ENCODE data around the gene MAML3. TPM values are rescaled to one million over a fixed set of nuclear protein-coding genes. Genes with fewer than 3 reads are reported as not detected.

The MAML3 gene
- total RNA-seq, 1 experiment from 2014 or later = 20.8 TPM

DNA sequence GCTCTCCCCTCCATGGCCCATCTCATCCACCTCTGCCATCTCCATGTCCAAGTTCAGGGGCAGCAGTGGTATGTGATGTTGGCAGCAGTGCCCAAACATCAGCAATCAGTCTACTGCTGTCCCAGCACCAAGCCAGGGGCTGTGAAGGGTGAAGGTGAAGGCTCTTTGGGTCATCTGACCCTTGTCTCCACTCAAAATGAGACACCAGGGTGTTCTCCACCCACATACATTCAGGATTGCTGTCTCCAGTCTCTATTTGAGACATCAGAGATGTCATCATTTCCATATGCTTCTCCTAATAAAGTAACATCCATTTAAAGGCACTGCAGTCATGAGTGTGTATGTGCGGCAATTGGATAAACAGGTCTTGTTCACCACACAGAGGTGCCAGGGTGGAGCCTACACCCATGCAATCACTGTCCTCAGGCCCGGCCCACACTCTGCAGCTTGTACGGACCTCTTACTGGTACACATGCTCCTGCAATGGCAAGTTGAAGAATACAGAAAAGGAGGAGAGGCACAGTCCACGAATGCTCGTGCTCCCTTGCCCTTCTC lies 22.2 kb downstream of the MAML3 start:
- H3K9ac ChIP-seq (ENCODE audit: low read length) = no peak overlapping the region
- no peak overlapping the region for H3K4me2 ChIP-seq (ENCODE audit: low read depth, low read length, poor library complexity, severe bottlenecking)
- peaks cover 48% of the 10 kb centered on the region for H3K4me1 ChIP-seq (ENCODE audit: low read length)
- H2AFZ ChIP-seq (ENCODE audit: low read length) = no peak overlapping the region
- DNase-seq = no peak
- peaks cover 97% of the 10 kb centered on the region for H3K79me2 ChIP-seq (ENCODE audit: low read length)
- H3K4me3 ChIP-seq (ENCODE audit: low read length) = no peak overlapping the region
- H3K9me3 ChIP-seq (ENCODE audit: low read length) = no peaks in the 10 kb centered on the region
- H3K27ac ChIP-seq (ENCODE audit: low read length) = no peak overlapping the region
- H4K20me1 ChIP-seq (ENCODE audit: insufficient read depth, low read depth, low read length) = peaks cover 27% of the 10 kb centered on the region; the same call in 1 of the 2 replicates
- H3K9me2 ChIP-seq (replicated peaks; ENCODE audit: insufficient read depth, low read length) = no peaks in the 10 kb centered on the region
- H3K27me3 ChIP-seq (ENCODE audit: low read length) = no peaks in the 10 kb centered on the region
- no peaks in the 10 kb centered on the region for H3K36me3 ChIP-seq (ENCODE audit: insufficient read depth, low read length)

DNA sequence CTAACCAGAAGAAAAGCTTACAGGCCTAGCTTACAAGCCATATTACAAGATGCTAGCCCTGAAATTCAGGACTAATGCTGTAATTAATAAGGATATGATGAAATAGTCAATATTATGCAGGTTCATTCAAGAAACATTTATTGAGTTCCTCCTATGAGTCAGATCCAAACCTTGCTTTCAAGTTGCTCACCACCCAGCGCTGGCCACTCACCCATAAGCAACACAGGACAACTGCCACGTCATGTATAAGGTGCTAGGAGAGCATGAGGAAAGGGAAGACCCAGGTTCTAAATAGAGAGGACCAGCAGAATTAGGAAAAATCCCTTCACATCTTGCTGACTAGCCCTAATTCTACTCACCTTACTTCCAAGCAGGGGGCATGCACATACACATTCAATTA lies 23.3 kb downstream of the MAML3 start:
- Histone ChIP-seq H2AFZ (ENCODE audit: low read length) (no peak overlapping the region), H3K9me2 (replicated peaks; ENCODE audit: insufficient read depth, low read length) (no peaks in the 10 kb centered on the region), H3K79me2 (ENCODE audit: low read length) (peaks cover 94% of the 10 kb centered on the region), H3K27me3 (ENCODE audit: low read length) (no peaks in the 10 kb centered on the region), H3K27ac (ENCODE audit: low read length) (no peak overlapping the region; the same call in 1 of the 2 replicates), H3K9ac (ENCODE audit: low read length) (no peak overlapping the region), H3K4me2 (ENCODE audit: low read depth, low read length, poor library complexity, severe bottlenecking) (no peak overlapping the region), H4K20me1 (ENCODE audit: insufficient read depth, low read depth, low read length) (peaks cover 25% of the 10 kb centered on the region; the same call in 1 of the 2 replicates), H3K4me1 (ENCODE audit: low read length) (peaks cover 45% of the 10 kb centered on the region), H3K4me3 (ENCODE audit: low read length) (no peak overlapping the region), H3K36me3 (ENCODE audit: insufficient read depth, low read length) (no peaks in the 10 kb centered on the region), H3K9me3 (ENCODE audit: low read length) (no peaks in the 10 kb centered on the region)
- DNase-seq = no peak

DNA sequence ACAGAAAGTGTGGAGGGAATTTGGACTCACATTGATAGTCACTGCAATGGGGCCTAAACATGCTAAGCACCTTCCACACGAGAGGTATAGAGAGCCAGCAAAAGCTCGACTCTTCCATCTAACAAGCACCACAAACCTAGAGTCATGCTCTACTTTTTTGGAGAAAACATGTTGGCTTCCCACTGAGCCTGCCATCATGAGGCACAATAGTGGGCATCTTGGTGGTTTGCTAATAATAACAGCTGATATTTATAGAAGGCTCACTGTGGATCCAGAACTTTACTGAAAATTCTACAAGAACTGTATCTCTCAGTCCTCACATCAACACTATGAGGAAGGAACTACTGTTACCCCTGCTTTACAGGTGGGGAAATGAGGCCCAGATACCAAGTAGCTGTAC lies 26.6 kb downstream of the MAML3 start:
- Histone ChIP-seq H2AFZ (ENCODE audit: low read length) (no peak overlapping the region), H3K27ac (ENCODE audit: low read length) (peak overlapping the region; percentile 22; the same call in 1 of the 2 replicates), H3K4me2 (ENCODE audit: low read depth, low read length, poor library complexity, severe bottlenecking) (no peak overlapping the region), H3K4me3 (ENCODE audit: low read length) (no peak overlapping the region), H4K20me1 (ENCODE audit: insufficient read depth, low read depth, low read length) (peaks cover 21% of the 10 kb centered on the region), H3K9ac (ENCODE audit: low read length) (no peak overlapping the region), H3K9me3 (ENCODE audit: low read length) (no peaks in the 10 kb centered on the region), H3K79me2 (ENCODE audit: low read length) (peaks cover 90% of the 10 kb centered on the region), H3K4me1 (ENCODE audit: low read length) (peaks cover 37% of the 10 kb centered on the region), H3K27me3 (ENCODE audit: low read length) (no peaks in the 10 kb centered on the region), H3K9me2 (replicated peaks; ENCODE audit: insufficient read depth, low read length) (no peaks in the 10 kb centered on the region), H3K36me3 (ENCODE audit: insufficient read depth, low read length) (no peaks in the 10 kb centered on the region)
- no peak for DNase-seq

DNA sequence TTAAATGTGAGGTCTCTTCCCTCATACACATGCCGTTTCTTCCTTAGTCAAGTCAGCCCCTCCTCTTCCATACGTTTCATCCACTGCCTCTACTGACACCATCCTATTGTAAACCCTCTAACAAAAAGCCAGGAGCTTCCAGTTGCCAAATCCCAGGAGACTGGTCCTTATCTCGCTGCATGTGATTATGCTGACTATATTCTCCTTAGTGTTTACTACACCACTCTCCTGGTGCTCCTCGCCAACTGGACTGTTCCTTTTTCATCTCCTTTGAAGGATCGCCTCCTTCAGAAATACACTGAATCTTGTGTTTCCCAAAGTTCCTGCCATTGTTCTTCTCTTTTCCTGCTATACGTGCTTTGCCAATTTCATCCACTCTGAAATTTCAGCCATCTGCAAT lies 27.7 kb downstream of the MAML3 start:
- peaks cover 43% of the 10 kb centered on the region for H3K4me1 ChIP-seq (ENCODE audit: low read length)
- DNase-seq = no peak
- H3K9ac ChIP-seq (ENCODE audit: low read length) = no peak overlapping the region
- no peaks in the 10 kb centered on the region for H3K9me3 ChIP-seq (ENCODE audit: low read length)
- no peak overlapping the region for H3K4me2 ChIP-seq (ENCODE audit: low read depth, low read length, poor library complexity, severe bottlenecking)
- no peaks in the 10 kb centered on the region for H3K9me2 ChIP-seq (replicated peaks; ENCODE audit: insufficient read depth, low read length)
- no peak overlapping the region for H3K4me3 ChIP-seq (ENCODE audit: low read length)
- peaks cover 21% of the 10 kb centered on the region for H4K20me1 ChIP-seq (ENCODE audit: insufficient read depth, low read depth, low read length)
- no peak overlapping the region for H3K27ac ChIP-seq (ENCODE audit: low read length)
- no peak overlapping the region for H2AFZ ChIP-seq (ENCODE audit: low read length)
- no peaks in the 10 kb centered on the region for H3K36me3 ChIP-seq (ENCODE audit: insufficient read depth, low read length)
- peaks cover 88% of the 10 kb centered on the region for H3K79me2 ChIP-seq (ENCODE audit: low read length)
- H3K27me3 ChIP-seq (ENCODE audit: low read length) = no peaks in the 10 kb centered on the region

DNA sequence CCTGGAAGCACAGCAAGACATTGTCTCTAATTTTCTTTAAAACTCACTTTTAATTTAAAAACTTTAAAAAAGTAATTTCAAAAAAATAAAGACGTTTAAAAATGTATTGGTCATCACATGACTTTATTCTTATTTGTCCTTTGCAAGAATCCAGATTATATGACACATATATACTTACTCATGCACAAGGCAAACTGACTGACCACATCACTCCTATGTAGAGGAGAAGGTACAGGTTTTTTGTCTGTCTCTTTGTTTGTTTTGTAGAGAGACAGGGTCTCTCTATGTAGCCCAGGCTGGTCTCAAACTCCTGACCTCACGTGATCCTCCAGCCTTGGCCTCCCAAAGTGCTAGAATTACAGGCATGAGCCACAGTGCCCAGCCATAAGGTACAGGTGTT lies 28.6 kb downstream of the MAML3 start:
- H4K20me1 ChIP-seq (ENCODE audit: insufficient read depth, low read depth, low read length) = peaks cover 13% of the 10 kb centered on the region
- H2AFZ ChIP-seq (ENCODE audit: low read length) = no peak overlapping the region
- no peaks in the 10 kb centered on the region for H3K9me2 ChIP-seq (replicated peaks; ENCODE audit: insufficient read depth, low read length)
- H3K4me2 ChIP-seq (ENCODE audit: low read depth, low read length, poor library complexity, severe bottlenecking) = no peak overlapping the region
- H3K27me3 ChIP-seq (ENCODE audit: low read length) = no peaks in the 10 kb centered on the region
- no peaks in the 10 kb centered on the region for H3K9me3 ChIP-seq (ENCODE audit: low read length)
- DNase-seq = no peak
- H3K36me3 ChIP-seq (ENCODE audit: insufficient read depth, low read length) = no peaks in the 10 kb centered on the region
- H3K79me2 ChIP-seq (ENCODE audit: low read length) = peaks cover 88% of the 10 kb centered on the region
- no peak overlapping the region for H3K27ac ChIP-seq (ENCODE audit: low read length)
- peaks cover 35% of the 10 kb centered on the region for H3K4me1 ChIP-seq (ENCODE audit: low read length)
- H3K9ac ChIP-seq (ENCODE audit: low read length) = no peak overlapping the region
- no peak overlapping the region for H3K4me3 ChIP-seq (ENCODE audit: low read length)

DNA sequence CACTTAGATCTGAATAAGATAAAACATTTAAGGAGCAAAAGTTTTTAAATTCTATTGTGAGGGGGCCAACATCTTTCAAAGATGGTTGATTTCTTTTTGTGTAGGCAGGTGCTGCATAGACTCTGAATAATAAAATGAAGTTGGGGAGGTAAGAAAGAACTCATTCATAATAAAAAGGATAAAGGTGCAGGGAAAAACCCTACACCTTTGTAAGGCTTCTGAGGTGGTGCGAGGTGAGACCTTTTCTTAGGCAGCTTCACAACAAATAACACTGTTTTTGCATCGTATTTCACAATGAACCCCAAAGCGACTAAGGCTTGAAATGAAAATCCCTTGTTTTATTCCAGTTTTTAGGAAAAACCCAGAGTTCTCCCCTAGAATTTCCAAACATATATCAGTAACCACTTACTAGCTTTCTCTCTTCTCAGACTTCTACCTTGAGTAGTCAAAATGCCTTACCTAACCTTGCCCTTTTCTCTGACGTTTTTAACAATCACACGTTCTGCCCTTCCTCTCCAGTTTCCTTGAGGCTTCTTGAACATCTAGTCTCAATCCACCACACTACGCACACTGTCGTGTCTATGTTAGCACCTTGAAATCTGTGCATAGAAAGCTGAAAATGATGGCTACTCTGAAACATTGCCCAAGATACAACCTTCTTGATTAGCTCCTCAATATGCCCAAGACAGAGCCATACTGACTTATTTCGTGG lies 30.2 kb downstream of the MAML3 start:
- Histone ChIP-seq H3K9me2 (replicated peaks; ENCODE audit: insufficient read depth, low read length) (no peaks in the 10 kb centered on the region), H2AFZ (ENCODE audit: low read length) (no peak overlapping the region), H3K4me2 (ENCODE audit: low read depth, low read length, poor library complexity, severe bottlenecking) (no peak overlapping the region), H3K27ac (ENCODE audit: low read length) (no peak overlapping the region; the same call in 1 of the 2 replicates), H4K20me1 (ENCODE audit: insufficient read depth, low read depth, low read length) (peaks cover 13% of the 10 kb centered on the region), H3K79me2 (ENCODE audit: low read length) (peaks cover 87% of the 10 kb centered on the region), H3K36me3 (ENCODE audit: insufficient read depth, low read length) (no peaks in the 10 kb centered on the region), H3K4me1 (ENCODE audit: low read length) (peaks cover 31% of the 10 kb centered on the region), H3K27me3 (ENCODE audit: low read length) (no peaks in the 10 kb centered on the region), H3K9me3 (ENCODE audit: low read length) (no peaks in the 10 kb centered on the region), H3K9ac (ENCODE audit: low read length) (no peak overlapping the region), H3K4me3 (ENCODE audit: low read length) (no peak overlapping the region)
- DNase-seq = no peak

DNA sequence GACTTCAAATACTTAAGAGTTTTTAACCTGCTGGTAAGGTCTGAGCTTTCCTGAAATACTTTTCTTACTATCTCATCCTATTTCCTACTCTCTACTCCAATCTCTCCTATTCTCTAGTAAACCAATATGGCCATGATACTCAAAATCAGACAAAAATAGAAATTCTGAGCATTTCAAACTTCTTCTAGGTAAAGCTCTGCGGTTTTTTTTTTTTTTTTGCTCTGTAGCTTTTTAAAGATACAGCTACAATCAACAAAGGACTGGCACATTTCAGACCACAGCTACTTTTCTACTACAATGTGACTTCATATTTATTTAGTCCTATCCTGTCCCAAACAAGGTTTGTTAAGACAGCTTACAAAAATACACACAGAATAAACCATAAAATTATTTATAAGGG lies 31.1 kb downstream of the MAML3 start:
- H3K36me3 ChIP-seq (ENCODE audit: insufficient read depth, low read length) = no peaks in the 10 kb centered on the region
- H3K27ac ChIP-seq (ENCODE audit: low read length) = no peak overlapping the region
- H3K9ac ChIP-seq (ENCODE audit: low read length) = no peak overlapping the region
- no peaks in the 10 kb centered on the region for H3K9me3 ChIP-seq (ENCODE audit: low read length)
- H3K4me3 ChIP-seq (ENCODE audit: low read length) = no peak overlapping the region
- no peak overlapping the region for H3K4me2 ChIP-seq (ENCODE audit: low read depth, low read length, poor library complexity, severe bottlenecking)
- peaks cover 13% of the 10 kb centered on the region for H4K20me1 ChIP-seq (ENCODE audit: insufficient read depth, low read depth, low read length)
- DNase-seq = no peak
- H3K27me3 ChIP-seq (ENCODE audit: low read length) = no peaks in the 10 kb centered on the region
- peaks cover 87% of the 10 kb centered on the region for H3K79me2 ChIP-seq (ENCODE audit: low read length)
- H3K4me1 ChIP-seq (ENCODE audit: low read length) = peaks cover 31% of the 10 kb centered on the region
- no peak overlapping the region for H2AFZ ChIP-seq (ENCODE audit: low read length)
- no peaks in the 10 kb centered on the region for H3K9me2 ChIP-seq (replicated peaks; ENCODE audit: insufficient read depth, low read length)

DNA sequence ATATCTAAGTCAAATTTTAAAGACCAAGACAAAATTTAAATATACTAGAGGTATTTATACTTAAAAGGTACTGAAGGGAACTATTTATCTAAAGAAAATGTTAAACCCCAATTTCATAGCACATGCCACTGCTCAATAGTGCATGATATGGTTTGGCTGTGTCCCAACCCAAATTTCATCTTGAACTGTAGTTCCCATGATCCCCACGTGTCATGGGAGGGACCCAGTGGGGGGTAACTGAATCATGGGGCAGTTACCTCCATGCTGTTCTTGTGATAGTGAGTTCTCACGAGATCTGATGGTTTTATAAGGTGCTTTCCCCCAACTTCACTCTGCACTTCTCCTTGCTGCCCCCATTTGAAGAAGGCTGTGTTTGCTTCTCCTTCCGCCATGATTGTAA lies 32.3 kb downstream of the MAML3 start:
- peaks cover 7% of the 10 kb centered on the region for H4K20me1 ChIP-seq (ENCODE audit: insufficient read depth, low read depth, low read length)
- H3K79me2 ChIP-seq (ENCODE audit: low read length) = peaks cover 83% of the 10 kb centered on the region
- no peak overlapping the region for H3K4me3 ChIP-seq (ENCODE audit: low read length)
- peaks cover 40% of the 10 kb centered on the region for H3K4me1 ChIP-seq (ENCODE audit: low read length)
- H3K9ac ChIP-seq (ENCODE audit: low read length) = no peak overlapping the region
- H3K27ac ChIP-seq (ENCODE audit: low read length) = no peak overlapping the region
- H3K9me3 ChIP-seq (ENCODE audit: low read length) = no peaks in the 10 kb centered on the region
- no peak overlapping the region for H2AFZ ChIP-seq (ENCODE audit: low read length)
- H3K27me3 ChIP-seq (ENCODE audit: low read length) = no peaks in the 10 kb centered on the region
- DNase-seq = no peak
- no peaks in the 10 kb centered on the region for H3K9me2 ChIP-seq (replicated peaks; ENCODE audit: insufficient read depth, low read length)
- no peak overlapping the region for H3K4me2 ChIP-seq (ENCODE audit: low read depth, low read length, poor library complexity, severe bottlenecking)
- no peaks in the 10 kb centered on the region for H3K36me3 ChIP-seq (ENCODE audit: insufficient read depth, low read length)

Data from Karpas-422 (cell line).